GM12892 (cell line): ENCODE data around the gene TMEM86A.

Experiments used
- POLR2A ChIP-seq: IDR thresholded peaks from 2 replicates; pipeline ENCODE4 v1.6.1; 2011; ENCODE audit warnings: low read depth, low read length, control low read depth
- POLR2AphosphoS5 ChIP-seq: IDR thresholded peaks from 2 replicates; pipeline ENCODE4 v1.6.1; 2011; ENCODE audit warnings: low read depth, low read length, control low read depth

DNA sequence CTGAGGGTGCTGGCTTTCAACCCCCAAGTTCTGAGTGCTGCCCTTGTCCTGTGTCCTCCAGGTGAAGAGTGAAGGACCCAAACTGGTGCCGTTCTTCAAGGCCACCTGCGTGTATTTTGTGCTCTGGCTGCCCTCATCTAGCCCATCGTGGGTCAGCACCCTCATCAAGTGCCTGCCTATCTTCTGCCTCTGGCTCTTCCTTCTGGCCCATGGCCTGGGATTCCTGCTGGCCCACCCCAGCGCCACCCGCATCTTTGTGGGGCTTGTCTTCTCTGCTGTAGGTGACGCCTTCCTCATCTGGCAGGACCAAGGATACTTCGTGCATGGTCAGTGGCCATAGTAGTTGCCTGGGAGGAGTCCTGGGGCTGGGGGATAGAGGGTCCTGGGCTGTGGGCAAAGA lies 2.3 kb downstream of the TMEM86A start:
- no peak for TF ChIP-seq POLR2A
- TF ChIP-seq POLR2AphosphoS5, result no peak
